Placental epithelial cell (primary cell): ENCODE data around the gene USE1. TPM values are rescaled to one million over a fixed set of nuclear protein-coding genes. Genes with fewer than 3 reads are reported as not detected.

Experiments
- total RNA-seq: library from RNA; depleted of rRNA; stranded (reverse); fragments of >200 nt; gene quantifications from 2 replicates; pipeline ENCODE4 v1.2.3, GENCODE V29; 2012

The USE1 gene, protein sequence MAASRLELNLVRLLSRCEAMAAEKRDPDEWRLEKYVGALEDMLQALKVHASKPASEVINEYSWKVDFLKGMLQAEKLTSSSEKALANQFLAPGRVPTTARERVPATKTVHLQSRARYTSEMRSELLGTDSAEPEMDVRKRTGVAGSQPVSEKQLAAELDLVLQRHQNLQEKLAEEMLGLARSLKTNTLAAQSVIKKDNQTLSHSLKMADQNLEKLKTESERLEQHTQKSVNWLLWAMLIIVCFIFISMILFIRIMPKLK
- total RNA-seq: 19.1 and 25.5 TPM in 2 replicates

DNA sequence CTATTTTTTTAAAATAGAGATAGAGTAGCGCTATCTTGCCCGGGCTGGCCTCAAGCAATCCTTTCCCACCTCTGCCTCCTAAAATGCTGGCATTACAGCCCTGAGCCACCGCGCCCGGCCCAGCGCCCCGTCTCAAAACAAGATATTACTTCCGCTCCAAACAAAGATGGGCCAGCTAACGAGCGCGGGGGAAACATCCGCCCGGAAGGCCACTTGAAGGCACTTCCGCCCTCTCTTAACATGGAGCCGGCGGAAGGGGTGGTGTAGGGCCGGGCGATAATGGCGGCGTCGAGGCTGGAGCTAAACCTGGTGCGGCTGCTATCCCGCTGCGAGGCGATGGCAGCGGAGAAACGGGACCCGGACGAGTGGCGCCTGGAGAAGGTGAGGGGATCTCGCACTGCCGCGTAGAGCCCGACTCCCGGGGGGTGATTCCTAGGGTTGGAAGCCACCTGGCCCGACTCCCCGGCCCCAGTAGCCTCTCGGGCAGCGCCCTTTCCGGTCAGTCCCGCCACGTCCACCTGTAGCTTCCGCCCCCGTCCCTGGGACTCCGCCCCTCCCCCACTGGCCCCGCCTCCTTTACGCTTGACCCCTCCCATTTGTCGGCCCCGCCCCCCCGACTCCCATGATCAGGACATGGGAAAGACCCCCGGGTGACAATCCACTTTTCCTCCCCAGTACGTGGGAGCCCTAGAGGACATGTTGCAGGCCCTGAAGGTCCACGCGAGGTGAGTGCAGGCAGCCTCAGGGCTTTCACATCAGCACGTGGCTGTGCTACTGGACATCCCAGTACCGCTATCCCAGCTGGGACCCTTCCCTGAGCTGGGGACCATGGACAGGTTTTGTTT is at the start of gene USE1:
Gene USE1, plus strand, starts transcription at position 231 of the 845 bp plus-strand sequence. Its CDS starts 49 bp downstream, at position 280.

DNA sequence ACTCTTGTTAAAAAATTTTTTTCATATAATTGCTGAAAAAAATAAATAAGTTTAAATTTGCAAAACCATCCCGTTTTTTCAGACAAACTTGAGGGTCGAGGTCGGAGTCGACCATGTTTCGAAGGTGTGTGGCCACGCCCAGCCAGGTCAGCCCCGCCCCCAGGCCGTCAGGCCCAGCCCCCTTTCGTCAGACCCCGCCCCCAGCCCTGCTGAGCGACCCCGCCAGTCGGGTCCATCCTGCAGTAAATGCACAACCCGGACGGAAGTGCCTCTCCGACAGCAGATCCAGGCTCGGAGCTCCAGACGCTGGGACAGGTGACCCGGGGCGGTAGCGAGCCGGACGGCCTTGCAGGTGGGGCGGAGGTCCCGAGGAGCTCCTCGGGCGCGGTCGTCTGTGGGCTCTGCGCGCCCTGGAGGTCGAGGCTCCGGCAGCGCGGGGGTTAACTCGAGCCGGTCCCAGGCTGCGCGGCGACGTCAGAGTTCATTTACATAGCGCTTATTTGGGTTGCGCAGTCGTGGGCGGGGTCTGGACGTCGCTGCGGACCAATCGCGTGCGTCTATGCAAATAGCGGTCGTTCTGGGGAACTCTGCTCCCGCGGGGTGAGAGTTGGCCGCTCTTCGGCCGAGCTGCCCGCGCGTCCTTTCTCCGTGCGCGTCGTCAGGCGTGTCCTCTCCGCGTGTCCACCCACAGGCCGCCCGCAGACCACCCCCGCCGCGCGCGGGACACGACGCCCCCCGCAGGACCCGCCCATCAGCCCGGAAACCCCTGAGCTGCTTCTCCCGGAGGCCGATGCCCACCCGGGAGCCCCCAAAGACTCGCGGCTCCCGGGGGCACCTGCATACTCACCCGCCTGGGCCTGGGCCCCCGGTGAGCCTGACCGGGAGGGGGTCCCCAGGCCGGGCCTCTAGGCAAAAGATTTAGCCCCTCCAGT is 11.1 kb downstream of the USE1 start, which contains the start of gene OCEL1:
Gene OCEL1, plus strand, starts transcription at position 225 of the 932 bp plus-strand sequence. Its CDS starts 22 bp downstream, at position 247.

DNA sequence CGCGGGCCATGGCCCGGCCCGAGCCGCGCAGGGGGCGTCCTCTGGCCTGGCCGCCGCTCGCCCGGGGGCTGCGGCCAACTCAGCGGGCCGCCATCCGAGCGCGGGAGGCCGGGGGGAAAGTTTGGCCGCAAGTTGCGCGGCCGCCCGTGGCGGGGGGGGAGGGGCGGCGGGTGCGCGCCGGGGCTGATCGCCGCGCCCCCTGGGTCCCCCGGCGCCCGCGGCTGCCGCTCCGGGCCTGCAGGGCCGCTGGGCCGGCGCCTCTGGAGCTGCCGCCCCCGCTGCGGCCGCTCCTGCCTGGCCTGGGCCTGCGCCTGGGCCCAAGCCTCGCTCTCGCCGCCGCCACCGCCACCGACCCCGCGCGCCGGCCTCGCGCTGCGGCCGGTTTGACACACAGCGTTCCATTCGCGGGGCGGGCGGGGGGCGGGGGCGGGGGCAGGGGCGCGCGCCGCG is 30.4 kb downstream of the USE1 start, which contains the start of gene NR2F6:
Gene NR2F6, minus strand, starts transcription at position 385 of the 450 bp plus-strand sequence. CDS start 699 bp downstream, outside the sequence.

DNA sequence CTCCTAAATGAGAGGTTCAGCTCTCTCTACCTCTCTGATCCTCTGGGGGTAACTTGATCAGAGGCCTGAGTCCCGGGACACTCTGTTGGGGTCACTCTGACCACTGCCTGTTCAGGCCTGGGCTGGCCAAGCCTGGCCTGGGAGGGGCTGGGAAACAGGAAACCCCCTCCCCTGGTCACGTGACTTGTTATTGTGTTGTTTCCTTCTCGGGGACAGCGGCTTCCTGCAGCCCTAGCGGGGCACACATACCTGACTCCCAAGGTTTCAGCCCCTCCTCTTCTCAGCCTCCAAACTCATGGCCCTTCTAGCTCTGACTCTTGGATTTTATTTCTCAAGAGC is 49.5 kb downstream of the USE1 start, which contains the start of gene USHBP1:
Gene USHBP1, minus strand, starts transcription at position 105 of the 339 bp plus-strand sequence. CDS start 446 bp downstream, outside the sequence.

DNA sequence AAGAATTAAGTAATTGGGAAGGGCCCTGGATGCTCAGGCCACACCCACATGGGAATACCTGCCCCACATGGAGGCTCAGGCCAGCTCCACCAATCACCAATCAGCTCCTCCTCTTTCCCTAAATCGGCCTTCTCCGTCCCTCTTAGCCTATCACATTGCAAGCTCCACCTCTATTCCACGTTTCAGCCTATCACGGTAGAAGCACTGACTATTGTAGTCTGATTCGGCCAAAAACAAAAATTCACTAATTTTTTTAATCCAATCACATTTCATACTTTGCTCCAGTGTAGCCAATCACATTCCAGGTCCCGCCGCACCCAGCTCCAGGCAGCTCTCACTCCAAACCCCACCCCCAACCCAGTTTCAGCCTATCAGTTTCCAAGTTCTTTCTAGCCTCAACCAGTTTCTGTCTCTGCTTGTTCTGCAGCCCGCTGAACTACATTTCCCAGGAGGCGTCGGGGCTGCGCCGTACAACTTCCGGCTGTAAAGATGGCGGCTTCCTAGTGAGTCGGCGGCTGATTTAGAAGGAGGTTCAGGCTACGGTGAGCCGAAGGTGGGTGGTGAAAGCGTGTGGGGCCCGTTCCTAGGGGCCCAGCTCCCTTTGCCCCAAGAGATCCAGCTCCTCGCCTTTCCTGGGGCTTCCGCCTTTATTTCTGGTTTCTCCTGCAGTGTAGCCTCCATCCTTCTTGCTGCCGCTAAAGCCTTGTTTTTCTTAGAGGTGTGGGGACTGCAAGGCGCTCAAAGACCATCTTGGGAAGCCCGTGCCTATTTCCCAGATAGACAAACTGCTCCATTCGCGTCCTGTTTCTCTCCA is 52.0 kb downstream of the USE1 start, which contains the start of gene BABAM1:
Gene BABAM1, plus strand, starts transcription at position 469 of the 814 bp plus-strand sequence. CDS start 1,364 bp downstream, outside the sequence.

Other genes with a start within 250 kb of the USE1 start
- 2.3 and 6.3 TPM in 2 replicates for gene CPAMD8, start 188.5 kb upstream of the USE1 start, total RNA-seq
- 2.3 and 3.1 TPM in 2 replicates for gene HAUS8, start 139.9 kb upstream of the USE1 start, total RNA-seq
- gene MYO9B, start 139.6 kb upstream of the USE1 start, total RNA-seq: 90.2 and 122 TPM in 2 replicates
- gene OCEL1, start 10.9 kb downstream of the USE1 start, total RNA-seq: 5.4 and 7.1 TPM in 2 replicates
- gene NR2F6, start 30.6 kb downstream of the USE1 start, total RNA-seq: 66.0 and 74.2 TPM in 2 replicates
- under 0.01 TPM in 1 of 2 replicates, not detected in the other for gene USHBP1, start 49.4 kb downstream of the USE1 start, total RNA-seq
- gene BABAM1, start 52.1 kb downstream of the USE1 start, total RNA-seq: 77.3 and 127 TPM in 2 replicates
- 0.39 and 0.65 TPM in 2 replicates for gene ANKLE1, start 66.5 kb downstream of the USE1 start, total RNA-seq
- gene ABHD8, start 88.1 kb downstream of the USE1 start, total RNA-seq: 10.2 and 23.6 TPM in 2 replicates
- gene MRPL34, start 90.5 kb downstream of the USE1 start, total RNA-seq: 29.8 and 50.3 TPM in 2 replicates
- 10.2 and 39.6 TPM in 2 replicates for gene DDA1, start 94.2 kb downstream of the USE1 start, total RNA-seq
- gene ANO8, start 119.5 kb downstream of the USE1 start, total RNA-seq: 3.9 and 5.0 TPM in 2 replicates
- gene GTPBP3, start 122.2 kb downstream of the USE1 start, total RNA-seq: 20.0 and 34.2 TPM in 2 replicates
- not detected in 2 replicates for gene PLVAP, start 162.0 kb downstream of the USE1 start, total RNA-seq
- not detected in 2 replicates for gene CCDC194, start 178.8 kb downstream of the USE1 start, total RNA-seq
- gene BST2, start 190.3 kb downstream of the USE1 start, total RNA-seq: 0.39 TPM in 1 of 2 replicates, not detected in the other
- gene MVB12A, start 204.7 kb downstream of the USE1 start, total RNA-seq: 47.9 and 72.9 TPM in 2 replicates
- not detected in 2 replicates for gene TMEM221, start 233.3 kb downstream of the USE1 start, total RNA-seq
- gene NXNL1, start 245.6 kb downstream of the USE1 start, total RNA-seq: not detected in 2 replicates